Caco-2 (cell line): ENCODE results near the gene HK1. TPM values are rescaled to one million over a fixed set of nuclear protein-coding genes. Genes with fewer than 3 reads are reported as not detected.
"Not testable (repeated sequence)": the region's sequence is repeated elsewhere in the genome, so short reads cannot be mapped to it uniquely, and the experiment has no call there.

Experiments
- BruUV-seq: library from RNA; stranded (reverse); fragments of 400-500 nt; replicated peaks from 2 replicates; lab custom pipeline; 2021; lab: Mats Ljungman, UMichigan
- CTCF ChIA-PET: fragments of 300-600 bp; sonication (Branson Sonifier 250); formaldehyde crosslinking; loops from one replicate; lab custom pipeline; 2022; ENCODE audit warnings: antibody characterized with exemption; lab: Charles Lee
- POLR2A ChIA-PET: fragments of 300-600 bp; sonication (Branson Sonifier 250); formaldehyde crosslinking; loops from one replicate; lab custom pipeline; 2022; ENCODE audit warnings: antibody characterized with exemption; lab: Charles Lee
- DNase-seq, 2 experiments: peaks; one replicate each; pipeline versions ENCODE4 v3.0.0 to v3.0.0-alpha.2; 2020 to 2022
- H3K27me3 ChIP-seq: replicated peaks from 2 replicates; pipeline ENCODE4 v1.6.0; 2011; ENCODE audit warnings: low read length; ENCODE audit not compliant: control insufficient read depth, insufficient read depth
- H3K36me3 ChIP-seq: 2 replicates; pipeline ENCODE4 v1.5.1; 2011; ENCODE audit warnings: low read length; ENCODE audit not compliant: control insufficient read depth, insufficient read depth
- H3K4me1 ChIP-seq: fragments of 250-450 bp; sonication (Bioruptor Pico); 2 replicates; pipeline ENCODE4 v1.5.1; 2020; ENCODE audit warnings: mild to moderate bottlenecking
- H3K4me3 ChIP-seq: 2 replicates; pipeline ENCODE4 v1.5.1; 2011; ENCODE audit warnings: low read depth, mild to moderate bottlenecking, control low read depth, low read length
- H3K9me3 ChIP-seq: fragments of 250-450 bp; sonication (Bioruptor Pico); 2 replicates; pipeline ENCODE4 v1.5.1; 2020; ENCODE audit warnings: mild to moderate bottlenecking, moderate library complexity
- H3K27ac Mint-ChIP-seq: one replicate; pipeline ENCODE4 v1.8.0; 2022; ENCODE audit warnings: mixed read lengths; ENCODE audit not compliant: unreplicated experiment
- H3K27me3 Mint-ChIP-seq: one replicate; pipeline ENCODE4 v1.8.0; 2022; ENCODE audit warnings: mixed read lengths; ENCODE audit not compliant: insufficient read depth, unreplicated experiment
- H3K36me3 Mint-ChIP-seq: one replicate; pipeline ENCODE4 v1.8.0; 2022; ENCODE audit warnings: mild to moderate bottlenecking, mixed read lengths; ENCODE audit not compliant: insufficient read depth, unreplicated experiment
- H3K4me1 Mint-ChIP-seq: one replicate; pipeline ENCODE4 v1.8.0; 2022; ENCODE audit warnings: low read depth, mixed read lengths; ENCODE audit not compliant: unreplicated experiment
- H3K4me3 Mint-ChIP-seq: one replicate; pipeline ENCODE4 v1.8.0; 2022; ENCODE audit warnings: mild to moderate bottlenecking, moderate library complexity, mixed read lengths; ENCODE audit not compliant: unreplicated experiment
- H3K9me3 Mint-ChIP-seq: one replicate; pipeline ENCODE4 v1.8.0; 2022; ENCODE audit warnings: mixed read lengths; ENCODE audit not compliant: unreplicated experiment
- intact Hi-C: fragments of 100-400 bp; cut with micrococcal nuclease; formaldehyde crosslinking; loops from one replicate; pipeline ENCODE4 v1.10.0; 2022; ENCODE audit not compliant: unreplicated experiment
- total RNA-seq: library from RNA; stranded (reverse); gene quantifications from 2 replicates; pipeline ENCODE4 v1.2.3, GENCODE V29; 2022
- TF ChIP-seq, protein P1 (sequence below), 2 experiments: fragments of 200-600 bp in 1 of 2; IDR thresholded peaks; 1 replicate in 1 of 2; 2 replicates in 1 of 2; pipeline versions ENCODE4 v1.5.1 to v1.8.0; 2011 to 2022; ENCODE audit warnings: antibody characterized with exemption in 1 of 2, control low read depth in 1 of 2, inconsistent platforms in 1 of 2, low read depth in 1 of 2, low read length in 1 of 2, mild to moderate bottlenecking in 1 of 2, moderate library complexity in 1 of 2; ENCODE audit not compliant: insufficient read depth in 1 of 2, severe bottlenecking in 1 of 2, unreplicated experiment in 1 of 2

The HK1 gene
- total RNA-seq, 1 experiment from 2014 or later, result 35.4 TPM

DNA sequence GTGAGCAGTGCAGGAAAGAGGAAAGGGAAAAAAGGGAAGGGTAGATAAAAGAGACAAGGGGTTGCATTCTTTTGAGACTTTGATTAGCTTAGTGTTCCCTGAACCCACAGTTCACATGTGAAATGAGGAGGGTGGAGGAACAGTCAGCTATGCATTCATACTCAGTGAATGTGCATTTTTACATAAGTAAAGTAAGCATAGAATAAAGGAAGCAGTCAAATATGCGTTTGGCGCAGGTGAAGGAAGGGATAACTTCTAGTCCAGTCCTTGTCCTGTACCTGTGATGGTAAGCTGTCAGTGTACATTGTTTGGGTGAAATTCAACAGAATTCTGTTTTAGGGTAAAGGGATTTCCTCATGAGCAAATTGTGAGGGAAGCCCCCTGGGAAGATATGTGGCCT is 28.1 kb downstream of the HK1 start:
- Histone ChIP-seq H3K4me3 (no peak overlapping the region), H3K36me3 (no peaks in the 10 kb centered on the region), H3K27me3 (no peaks in the 10 kb centered on the region), H3K9me3 (no peaks in the 10 kb centered on the region), H3K4me1 (peaks cover 4% of the 10 kb centered on the region)
- H3K4me1 Mint-ChIP-seq, result peaks cover 7% of the 10 kb centered on the region
- intact Hi-C loops, result no loop called here
- ChIA-PET POLR2A (no interaction called here), CTCF (interaction anchor here (1.0 to 1.6 kb wide), 2 partner anchors 21 to 72 kb away, joined by 3 read pairs; no protein-coding TSS in a partner anchor)
- H3K27me3 Mint-ChIP-seq, result no peaks in the 10 kb centered on the region
- no peak overlapping the region for H3K27ac Mint-ChIP-seq
- BruUV-seq, result no TSS peak
- no peak for DNase-seq
- H3K36me3 Mint-ChIP-seq, result no peaks in the 10 kb centered on the region
- H3K4me3 Mint-ChIP-seq, result no peak overlapping the region
- TF ChIP-seq, protein P1, sequence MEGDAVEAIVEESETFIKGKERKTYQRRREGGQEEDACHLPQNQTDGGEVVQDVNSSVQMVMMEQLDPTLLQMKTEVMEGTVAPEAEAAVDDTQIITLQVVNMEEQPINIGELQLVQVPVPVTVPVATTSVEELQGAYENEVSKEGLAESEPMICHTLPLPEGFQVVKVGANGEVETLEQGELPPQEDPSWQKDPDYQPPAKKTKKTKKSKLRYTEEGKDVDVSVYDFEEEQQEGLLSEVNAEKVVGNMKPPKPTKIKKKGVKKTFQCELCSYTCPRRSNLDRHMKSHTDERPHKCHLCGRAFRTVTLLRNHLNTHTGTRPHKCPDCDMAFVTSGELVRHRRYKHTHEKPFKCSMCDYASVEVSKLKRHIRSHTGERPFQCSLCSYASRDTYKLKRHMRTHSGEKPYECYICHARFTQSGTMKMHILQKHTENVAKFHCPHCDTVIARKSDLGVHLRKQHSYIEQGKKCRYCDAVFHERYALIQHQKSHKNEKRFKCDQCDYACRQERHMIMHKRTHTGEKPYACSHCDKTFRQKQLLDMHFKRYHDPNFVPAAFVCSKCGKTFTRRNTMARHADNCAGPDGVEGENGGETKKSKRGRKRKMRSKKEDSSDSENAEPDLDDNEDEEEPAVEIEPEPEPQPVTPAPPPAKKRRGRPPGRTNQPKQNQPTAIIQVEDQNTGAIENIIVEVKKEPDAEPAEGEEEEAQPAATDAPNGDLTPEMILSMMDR (IDR thresholded peaks at IDR 0.05; ENCODE audit: insufficient read depth in 1 of 2, low read depth in 1 of 2, low read length in 1 of 2, severe bottlenecking in 1 of 2, unreplicated experiment in 1 of 2), result no peak
- H3K9me3 Mint-ChIP-seq, result no peaks in the 10 kb centered on the region

DNA sequence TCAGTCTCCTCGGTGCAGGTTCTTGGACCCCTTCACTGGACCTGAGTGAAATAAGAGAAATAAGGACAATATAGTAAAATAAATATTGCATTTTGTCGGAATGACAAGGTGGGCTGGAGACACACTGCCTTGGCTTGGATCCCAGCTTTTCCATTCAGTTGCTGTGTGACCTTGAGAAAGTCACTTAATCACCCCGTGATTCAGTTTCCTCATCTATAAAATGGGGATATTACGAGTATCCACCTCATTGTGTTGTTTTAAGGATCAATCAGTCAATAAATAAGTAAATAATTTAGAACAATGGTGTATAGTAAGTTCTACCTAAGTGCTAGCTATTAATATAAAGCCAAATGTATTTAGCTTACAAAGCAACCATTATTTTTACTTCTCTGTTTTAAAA is 29.1 kb downstream of the HK1 start:
- TF ChIP-seq, protein P1 (IDR thresholded peaks at IDR 0.05; ENCODE audit: insufficient read depth in 1 of 2, low read depth in 1 of 2, low read length in 1 of 2, severe bottlenecking in 1 of 2, unreplicated experiment in 1 of 2), result no peak
- Histone ChIP-seq H3K9me3 (no peaks in the 10 kb centered on the region), H3K36me3 (no peaks in the 10 kb centered on the region), H3K27me3 (no peaks in the 10 kb centered on the region), H3K4me1 (peaks cover 12% of the 10 kb centered on the region), H3K4me3 (no peak overlapping the region)
- CTCF ChIA-PET, result no interaction called here
- BruUV-seq, result no TSS peak
- no peak for DNase-seq
- Mint-ChIP-seq H3K4me3 (no peak overlapping the region), H3K4me1 (peaks cover 7% of the 10 kb centered on the region), H3K27ac (no peak overlapping the region), H3K9me3 (no peaks in the 10 kb centered on the region), H3K36me3 (no peaks in the 10 kb centered on the region), H3K27me3 (no peaks in the 10 kb centered on the region)
- POLR2A ChIA-PET, result no interaction called here
- intact Hi-C loops, result no loop called here

DNA sequence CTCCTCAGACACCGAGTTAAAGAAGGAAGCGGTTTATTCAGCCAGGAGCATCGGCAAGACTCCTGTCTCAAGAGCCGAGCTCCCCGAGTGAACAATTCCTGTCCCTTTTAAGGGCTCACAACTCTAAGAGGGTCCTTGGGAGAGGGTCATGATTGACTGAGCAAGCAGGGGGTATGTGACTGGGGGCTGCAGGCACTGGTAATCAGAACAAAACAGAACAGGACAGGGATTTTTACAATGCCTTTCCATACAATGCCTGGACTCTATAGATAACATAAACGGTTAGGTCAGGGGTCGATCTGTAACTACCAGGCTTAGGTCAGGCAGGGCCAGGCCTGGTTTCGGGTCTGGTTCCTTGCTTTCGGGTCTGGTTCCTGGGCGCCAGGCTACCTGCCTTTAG is 30.0 kb downstream of the HK1 start:
- H3K4me3 Mint-ChIP-seq, POLR2A ChIA-PET, H3K9me3 Mint-ChIP-seq, H3K27me3 ChIP-seq, H3K36me3 ChIP-seq, H3K36me3 Mint-ChIP-seq, intact Hi-C loops, BruUV-seq, H3K27ac Mint-ChIP-seq, H3K4me1 Mint-ChIP-seq, H3K9me3 ChIP-seq, H3K27me3 Mint-ChIP-seq, H3K4me3 ChIP-seq, DNase-seq: not testable (repeated sequence)
- CTCF ChIA-PET, result interaction anchor here (1.1 kb wide), 1 partner anchor 43 kb away, joined by 9 read pairs; no protein-coding TSS in a partner anchor
- peaks cover 17% of the 10 kb centered on the region for H3K4me1 ChIP-seq
